ENCODE measurements around the gene DNAAF8.

The DNAAF8 gene

DNA sequence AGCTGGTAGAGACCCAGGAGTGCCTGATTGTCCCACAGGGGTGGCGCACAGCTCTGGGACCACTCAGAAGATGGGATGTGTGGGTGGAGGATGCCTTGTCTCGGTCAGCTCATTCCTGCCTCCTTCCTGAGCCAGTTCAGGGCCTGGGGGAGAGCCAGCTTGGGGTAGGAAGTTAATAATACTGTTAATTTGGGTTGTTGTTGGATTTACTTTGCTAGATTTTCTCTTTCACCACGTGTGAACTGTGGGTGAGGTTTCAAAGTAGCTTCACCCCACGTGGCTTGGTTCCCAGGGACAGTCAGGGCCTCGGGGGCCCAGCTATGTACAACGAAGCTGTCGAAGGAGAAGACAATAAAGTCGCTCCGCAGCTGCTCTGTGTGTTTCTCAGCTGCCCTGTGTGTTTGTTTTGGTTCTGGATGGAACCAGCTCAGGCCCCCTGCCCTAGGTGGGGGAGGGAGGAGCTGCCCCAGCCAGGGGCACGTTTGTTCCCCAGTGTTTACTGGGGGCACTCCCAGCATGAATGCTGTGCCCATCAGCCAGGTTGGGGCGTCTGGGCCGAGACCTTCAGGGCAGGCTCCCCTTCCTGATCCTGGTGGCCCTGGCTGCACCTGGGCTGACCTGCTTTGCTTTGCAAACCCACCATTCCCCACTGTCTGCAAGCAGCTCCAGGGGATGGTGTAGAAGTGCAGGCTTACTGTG lies 38.7 kb upstream of the DNAAF8 start:
- DNase-seq (ENCODE audit: low read depth, low spot score), result no peak

GRCh38 chr16:4696172-4696904 lies 38.0 kb upstream of the DNAAF8 start:
- DNase-seq (ENCODE audit: low read depth, low spot score), result no peak

DNA sequence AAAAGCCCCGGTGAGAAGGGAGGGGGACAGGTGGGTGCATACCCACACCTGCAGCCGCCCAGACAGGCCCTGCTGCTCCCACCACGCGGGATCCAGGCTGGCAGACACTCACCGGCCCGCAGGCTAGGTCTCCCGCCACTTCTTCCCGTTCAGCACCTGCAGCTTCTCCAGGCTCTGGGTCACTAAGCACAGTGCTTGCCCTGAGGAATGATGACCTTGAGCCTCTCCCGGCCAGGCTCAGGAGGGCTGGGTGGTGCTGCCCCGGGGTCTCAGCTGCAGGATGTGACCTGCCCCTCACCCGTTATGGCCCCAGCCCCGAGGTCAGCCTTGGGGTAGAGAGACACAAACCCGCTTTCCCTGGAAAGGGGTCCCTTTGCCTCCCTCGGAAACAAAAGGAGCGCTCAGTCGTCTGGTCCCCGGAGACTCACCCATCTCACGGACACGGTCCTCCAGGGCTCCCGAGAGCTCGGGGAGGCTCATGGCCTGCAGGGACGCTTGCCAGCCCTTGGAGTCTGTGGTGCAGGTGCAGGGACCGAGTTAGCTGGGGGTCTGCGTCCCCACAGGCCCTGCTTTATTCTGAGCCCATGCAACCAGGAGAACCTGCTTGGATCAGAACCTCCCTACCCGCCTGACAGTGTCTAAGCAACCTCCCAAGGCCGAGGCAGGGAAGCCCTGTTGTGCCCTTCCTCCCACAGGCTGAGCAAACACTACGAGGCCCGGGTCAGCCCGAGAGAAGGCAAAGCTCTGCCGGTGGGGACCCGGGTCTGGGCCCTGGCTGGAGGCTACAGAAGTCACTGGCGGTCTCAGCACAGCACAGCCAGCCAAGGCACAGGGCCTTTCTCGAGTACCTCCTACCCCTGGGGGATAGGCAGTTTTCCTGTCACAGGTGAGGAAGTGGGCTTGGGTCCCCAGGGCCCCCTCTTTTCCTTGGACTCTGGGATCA lies 37.2 kb upstream of the DNAAF8 start:
- DNase-seq (ENCODE audit: low read depth, low spot score), result no peak

GRCh38 chr16:4697848-4698291 lies 36.5 kb upstream of the DNAAF8 start:
- DNase-seq (ENCODE audit: low read depth, low spot score), result no peak

GRCh38 chr16:4698321-4699045 lies 35.9 kb upstream of the DNAAF8 start:
- DNase-seq (ENCODE audit: low read depth, low spot score), result no peak

DNA sequence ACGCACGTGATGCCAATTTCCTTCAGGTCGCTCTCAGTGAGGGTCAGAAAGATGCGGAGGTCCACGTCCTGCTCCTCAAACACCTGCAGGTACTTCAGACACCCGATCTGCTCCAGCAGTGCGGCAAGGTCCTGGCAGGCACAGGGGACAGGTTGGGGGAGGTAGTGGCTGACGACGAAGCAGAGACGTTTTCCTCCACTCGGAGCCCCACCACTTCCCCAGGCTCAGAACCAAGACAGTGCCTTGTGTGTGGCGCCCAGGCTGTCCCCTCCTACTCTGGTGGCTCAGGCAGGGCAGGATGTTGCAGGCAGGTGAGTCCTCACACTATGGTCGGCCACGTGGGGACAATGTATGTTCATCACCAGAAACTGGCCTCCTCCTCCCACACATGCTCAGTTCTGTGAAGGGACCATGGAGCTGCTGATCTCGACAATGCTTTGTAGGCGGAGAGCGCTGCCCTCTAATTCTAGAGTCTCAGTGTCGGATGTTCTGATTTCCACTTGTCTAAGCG lies 35.2 kb upstream of the DNAAF8 start:
- no peak for DNase-seq (ENCODE audit: low read depth, low spot score)

DNA sequence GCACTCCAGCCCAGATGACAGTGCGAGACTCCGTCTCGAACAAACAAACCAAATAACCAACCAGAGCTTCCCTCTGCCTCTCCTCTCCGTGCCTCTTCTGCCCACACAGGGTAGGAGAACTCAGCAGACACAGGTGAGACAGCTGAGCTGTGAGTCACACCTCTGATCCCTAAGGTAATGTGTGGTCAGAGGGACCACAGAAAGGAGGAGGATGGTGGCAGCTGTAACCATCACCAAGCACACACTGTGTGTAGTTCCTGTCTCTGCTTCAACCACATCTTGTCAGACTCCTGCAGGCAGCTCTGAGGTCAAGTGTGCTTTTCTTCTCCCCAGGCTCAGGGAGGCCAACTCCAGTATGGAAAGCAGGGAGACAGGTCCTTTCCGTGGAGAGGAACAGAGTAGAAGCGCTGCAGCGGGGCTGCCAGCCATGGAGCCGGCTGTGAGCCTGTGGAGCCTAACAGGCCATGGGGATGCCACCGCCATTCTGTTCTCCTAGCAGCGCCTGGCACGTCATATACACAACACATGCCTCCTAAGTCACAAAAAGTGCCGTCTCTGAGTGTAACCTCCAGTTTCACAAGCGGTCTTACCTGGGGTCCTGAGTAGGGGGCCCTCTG lies 33.8 kb upstream of the DNAAF8 start:
- DNase-seq (ENCODE audit: low read depth, low spot score), result no peak

GRCh38 chr16:4700997-4701743 lies 33.2 kb upstream of the DNAAF8 start:
- no peak for DNase-seq (ENCODE audit: low read depth, low spot score)

GRCh38 chr16:4701791-4702465 lies 32.4 kb upstream of the DNAAF8 start:
- DNase-seq (ENCODE audit: low read depth, low spot score), result no peak

GRCh38 chr16:4702466-4702808 lies 31.9 kb upstream of the DNAAF8 start:
- no peak for DNase-seq (ENCODE audit: low read depth, low spot score)

DNA sequence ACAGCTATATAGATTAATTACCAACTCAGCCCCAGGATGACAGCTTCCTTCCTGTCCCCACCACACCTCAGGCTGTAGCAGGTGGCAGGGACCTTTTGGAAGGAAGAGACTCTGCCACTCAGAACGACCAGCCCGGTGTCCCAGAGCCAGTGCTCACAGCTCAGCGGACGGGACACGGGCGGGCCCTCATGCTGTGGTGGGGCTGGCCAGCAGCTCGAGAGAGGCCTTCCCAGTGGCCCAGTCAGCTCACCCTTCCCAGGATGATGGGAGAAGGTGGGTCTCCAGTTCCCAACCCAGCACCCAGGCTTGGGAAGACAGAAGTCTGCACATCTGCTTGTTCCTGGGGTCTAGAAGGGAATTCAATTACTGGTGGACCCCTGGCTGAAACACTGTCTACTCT lies 30.4 kb upstream of the DNAAF8 start:
- no peak for DNase-seq (ENCODE audit: low read depth, low spot score)

DNA sequence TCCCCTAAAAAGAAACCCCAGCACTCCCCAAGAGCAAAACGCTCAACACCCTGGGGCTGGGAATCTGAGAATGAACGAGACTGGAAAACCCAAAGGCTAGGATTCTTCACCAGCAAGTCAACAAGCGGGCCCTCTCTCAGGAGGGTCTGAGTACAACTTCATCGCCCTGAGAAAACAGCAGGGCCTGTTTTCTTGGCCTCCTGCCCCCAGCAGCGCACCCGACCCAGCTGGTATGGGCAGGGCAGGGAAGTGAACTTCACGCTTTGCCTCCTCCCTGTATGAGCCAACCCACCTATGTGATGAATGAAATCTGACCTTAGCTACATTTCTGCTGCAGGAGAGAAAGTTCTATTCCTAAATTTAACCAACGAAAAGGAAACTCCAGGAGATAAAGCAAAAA lies 29.8 kb upstream of the DNAAF8 start:
- no peak for DNase-seq (ENCODE audit: low read depth, low spot score)

DNA sequence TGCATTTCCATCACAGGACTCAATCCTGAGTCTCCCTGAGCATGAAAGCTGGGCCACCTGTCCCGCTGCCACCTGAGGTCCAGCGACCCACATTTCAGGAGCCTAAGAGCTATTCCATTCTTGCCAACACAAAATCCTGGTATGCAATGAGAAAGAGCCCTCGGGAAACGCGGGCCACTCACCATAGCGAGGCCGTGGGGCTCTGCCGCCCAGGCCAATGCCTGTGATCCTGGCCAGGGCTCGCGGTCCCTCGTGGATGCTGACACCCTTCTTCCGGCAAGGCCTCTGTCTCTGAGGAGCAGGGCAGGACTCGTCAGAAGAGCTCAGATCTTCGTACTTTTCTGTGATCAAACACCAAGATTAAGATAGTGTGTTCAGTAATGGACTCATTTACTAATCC lies 29.4 kb upstream of the DNAAF8 start:
- no peak for DNase-seq (ENCODE audit: low read depth, low spot score)

GRCh38 chr16:4706871-4707270 lies 27.5 kb upstream of the DNAAF8 start:
- DNase-seq (ENCODE audit: low read depth, low spot score), result no peak

- DNase-seq (ENCODE audit: low read depth, low spot score), result no peak
These were observed 24.9 kb upstream of the DNAAF8 start for GRCh38 chr16:4709481-4709880.

DNA sequence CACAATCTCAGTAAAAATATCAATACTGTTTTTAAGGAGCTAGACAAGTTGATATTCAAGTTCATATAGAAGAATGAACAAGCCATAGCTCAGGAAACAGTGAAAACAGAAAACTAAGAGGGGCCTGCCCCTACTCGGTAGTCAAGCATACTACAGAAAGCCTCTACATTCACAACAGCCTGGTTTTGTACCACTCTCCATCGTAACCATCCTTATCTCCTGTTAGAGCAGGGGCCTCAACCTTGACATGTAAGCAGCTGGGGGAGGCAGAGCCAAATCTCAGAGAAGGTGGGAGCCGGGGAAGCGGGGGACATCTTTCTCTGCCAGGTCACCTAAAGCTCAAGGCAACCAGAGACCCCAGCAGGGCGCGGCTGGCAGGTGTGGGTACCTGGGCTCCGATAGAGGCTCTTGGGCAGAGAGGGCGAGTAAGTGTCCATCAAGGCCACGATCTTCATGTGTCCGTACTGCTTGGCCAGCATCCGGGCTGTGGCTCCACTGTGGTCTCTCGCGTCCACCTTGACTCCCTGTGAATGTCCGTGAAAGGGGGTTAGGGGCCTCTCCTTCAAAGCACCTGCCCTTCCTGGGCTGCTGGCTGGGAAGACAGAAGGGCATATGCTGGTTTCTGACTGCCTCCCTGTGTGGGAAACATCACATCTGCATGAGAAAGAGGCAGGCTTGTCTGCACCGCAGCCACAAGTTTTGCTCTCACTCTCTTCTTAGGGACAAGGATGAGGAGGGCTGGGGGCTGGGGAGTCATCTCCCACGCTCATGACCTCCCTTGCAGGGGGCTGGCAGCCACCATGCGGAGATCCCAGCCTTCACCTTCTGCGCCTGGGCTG lies 20.5 kb upstream of the DNAAF8 start:
- DNase-seq (ENCODE audit: low read depth, low spot score), result no peak

- no peak for DNase-seq (ENCODE audit: low read depth, low spot score)
These were observed 19.3 kb upstream of the DNAAF8 start for GRCh38 chr16:4714996-4715395.

DNA sequence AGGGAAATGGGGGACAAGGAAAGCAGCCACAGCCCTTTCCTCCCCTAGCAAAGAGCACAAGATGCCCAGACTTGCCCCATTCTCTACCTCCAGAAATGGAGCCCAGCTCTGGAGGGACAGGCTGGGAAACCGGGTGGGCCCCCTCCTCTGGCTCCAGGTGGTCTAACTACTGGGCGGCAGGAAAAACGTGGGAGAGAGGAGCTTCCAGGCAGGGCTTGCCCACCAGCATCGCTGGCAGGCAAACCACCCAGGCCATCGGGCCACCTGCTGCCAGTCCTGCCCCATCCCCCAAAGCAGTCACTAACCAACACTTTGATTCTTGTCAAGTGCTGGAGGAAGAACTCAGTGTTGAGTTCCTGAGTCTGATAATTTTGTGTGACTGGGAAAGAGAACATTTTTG lies 15.9 kb upstream of the DNAAF8 start:
- DNase-seq (ENCODE audit: low read depth, low spot score), result no peak
